ENCODE data around the gene RHOV. TPM values are rescaled to one million over a fixed set of nuclear protein-coding genes. Genes with fewer than 3 reads are reported as not detected.

Gene RHOV
- total RNA-seq (2022; extraction: Qiagen RNA extraction) = 3.7 to 4.8 TPM (median 4.6 TPM) in 5 replicates

GRCh38 chr15:40873694-40874561 lies at the start of gene RHOV:
Gene RHOV, minus strand, starts transcription at chr15:40874234. Its CDS starts 95 bp downstream, at chr15:40874139.

GRCh38 chr15:40893733-40894680 lies 20.0 kb upstream of the RHOV start, which contains the start of gene VPS18:
Gene VPS18, plus strand, starts transcription at chr15:40894450. Its CDS starts 319 bp downstream, at chr15:40894769.

GRCh38 chr15:40843885-40844695 lies 29.9 kb downstream of the RHOV start, which contains the start of gene SPINT1:
Gene SPINT1, plus strand, starts transcription at chr15:40844048. Its CDS starts 507 bp downstream, at chr15:40844555.

GRCh38 chr15:40828447-40829036 lies 45.5 kb downstream of the RHOV start, which contains the start of gene PPP1R14D:
Gene PPP1R14D, minus strand, starts transcription at chr15:40828708. Its CDS starts 67 bp downstream, at chr15:40828641.

Other genes with a start within 250 kb of the RHOV start
- 17.6 to 20.1 TPM (median 18.0 TPM) in 5 replicates for gene RAD51, start 179.1 kb downstream of the RHOV start, total RNA-seq (2022; extraction: Qiagen RNA extraction)
- 21.4 to 26.1 TPM (median 22.6 TPM) in 5 replicates for gene RMDN3, start 119.0 kb downstream of the RHOV start, total RNA-seq (2022; extraction: Qiagen RNA extraction)
- 6.3 to 8.6 TPM (median 7.9 TPM) in 5 replicates for gene GCHFR, start 110.2 kb downstream of the RHOV start, total RNA-seq (2022; extraction: Qiagen RNA extraction)
- gene C15orf62, start 104.3 kb downstream of the RHOV start, total RNA-seq (2022; extraction: Qiagen RNA extraction) = 0.06 to 0.13 TPM (median 0.10 TPM) in 3 of 5 replicates, not detected in the others
- 14.8 to 17.6 TPM (median 17.2 TPM) in 5 replicates for gene ZFYVE19, start 67.1 kb downstream of the RHOV start, total RNA-seq (2022; extraction: Qiagen RNA extraction)
- 21.2 to 25.9 TPM (median 24.3 TPM) in 5 replicates for gene DNAJC17, start 66.8 kb downstream of the RHOV start, total RNA-seq (2022; extraction: Qiagen RNA extraction)
- 0.17 to 0.32 TPM in 2 of 5 replicates, not detected in the others for gene PPP1R14D, start 45.5 kb downstream of the RHOV start, total RNA-seq (2022; extraction: Qiagen RNA extraction)
- 0.62 to 0.90 TPM (median 0.81 TPM) in 5 replicates for gene SPINT1, start 30.2 kb downstream of the RHOV start, total RNA-seq (2022; extraction: Qiagen RNA extraction)
- gene VPS18, start 20.2 kb upstream of the RHOV start, total RNA-seq (2022; extraction: Qiagen RNA extraction) = 20.7 to 24.0 TPM (median 22.8 TPM) in 5 replicates
- gene DLL4, start 55.1 kb upstream of the RHOV start, total RNA-seq (2022; extraction: Qiagen RNA extraction) = 1.8 to 2.4 TPM (median 2.1 TPM) in 5 replicates
- gene CHAC1, start 79.2 kb upstream of the RHOV start, total RNA-seq (2022; extraction: Qiagen RNA extraction) = 5.9 to 14.3 TPM (median 8.6 TPM) in 5 replicates
- 12.2 to 15.6 TPM (median 13.1 TPM) in 5 replicates for gene INO80, start 242.0 kb upstream of the RHOV start, total RNA-seq (2022; extraction: Qiagen RNA extraction)

Data from A549 treated with Hydrocortisone at 1 μM for 4 hours (cell line).